A549 treated with dexamethasone at 1 μM for 4 hours (cell line): ENCODE results near the gene PRICKLE1. TPM values are rescaled to one million over a fixed set of nuclear protein-coding genes. Genes with fewer than 3 reads are reported as not detected.

Experiments
- total RNA-seq: library from RNA; stranded (reverse); fragments of 200-300 nt; extraction: Qiagen RNA extraction; gene quantifications from 5 replicates; pipeline ENCODE4 v1.2.3, GENCODE V29; 2022

Gene PRICKLE1
- total RNA-seq: 0.61 to 0.88 TPM (median 0.76 TPM) in 5 replicates

GRCh38 chr12:42589465-42590329 lies at the start of gene PRICKLE1:
TSS of gene PRICKLE1 (minus strand) at chr12:42589746. CDS start at chr12:42472516, 117,230 bp downstream.

